ENCODE data around the gene CCNE1. TPM values are rescaled to one million over a fixed set of nuclear protein-coding genes. Genes with fewer than 3 reads are reported as not detected.

The CCNE1 gene
- polyA plus RNA-seq, 3 donors: 1.7 TPM; not detected in 2

- no peaks in the 10 kb centered on the region for H4K20me1 ChIP-seq (ENCODE audit: insufficient read depth, low read length)
- intact Hi-C loops (cut with micrococcal nuclease): no loop called here
- Mint-ChIP-seq H3K27me3 (ENCODE audit: low read depth in 3 of 3) (peaks cover 5 to 8% (median 6%) of the 10 kb centered on the region in 3 donors), H3K4me3 (no peak overlapping the region), H3K4me1 (no peaks in the 10 kb centered on the region), H3K9me3 (peaks cover 0 to 3% (median 0%) of the 10 kb centered on the region in 7 donors), H3K27ac (no peak overlapping the region), H3K36me3 (no peaks in the 10 kb centered on the region)
- H2AFZ ChIP-seq (ENCODE audit: insufficient read depth, low read depth, low read length, poor library complexity, severe bottlenecking): no peak overlapping the region
- no peaks in the 10 kb centered on the region for H3K27me3 ChIP-seq (ENCODE audit: control insufficient read depth in 2 of 2, insufficient read depth in 2 of 2, low read length in 2 of 2)
- no peaks in the 10 kb centered on the region for H3K36me3 ChIP-seq (replicated peaks in 1 of 2; ENCODE audit: control insufficient read depth in 1 of 2, insufficient read depth in 2 of 2, low read length in 2 of 2)
- H3K27ac ChIP-seq (ENCODE audit: low read depth in 1 of 2, low read length in 2 of 2): no peak overlapping the region
- H3K4me2 ChIP-seq (replicated peaks; ENCODE audit: extremely low read depth, low read length, poor library complexity, severe bottlenecking): no peak overlapping the region
- no peak for DNase-seq
- no peak overlapping the region for H3K9ac ChIP-seq (ENCODE audit: insufficient read depth, low read length, poor library complexity, severe bottlenecking)
- no peaks in the 10 kb centered on the region for H3K9me3 ChIP-seq (replicated peaks in 1 of 2; ENCODE audit: control insufficient read depth in 1 of 2, insufficient read depth in 1 of 2, low read length in 2 of 2)
- 98% methylated on average over 7 of the region's 20 CpGs for WGBS (ENCODE audit: insufficient coverage)
- H3K4me3 ChIP-seq (replicated peaks in 1 of 3; ENCODE audit: low read depth in 2 of 3, low read length in 3 of 3): no peak overlapping the region
- H3K79me2 ChIP-seq (ENCODE audit: insufficient read depth, low read length): no peaks in the 10 kb centered on the region
- TF ChIP-seq, protein P1, sequence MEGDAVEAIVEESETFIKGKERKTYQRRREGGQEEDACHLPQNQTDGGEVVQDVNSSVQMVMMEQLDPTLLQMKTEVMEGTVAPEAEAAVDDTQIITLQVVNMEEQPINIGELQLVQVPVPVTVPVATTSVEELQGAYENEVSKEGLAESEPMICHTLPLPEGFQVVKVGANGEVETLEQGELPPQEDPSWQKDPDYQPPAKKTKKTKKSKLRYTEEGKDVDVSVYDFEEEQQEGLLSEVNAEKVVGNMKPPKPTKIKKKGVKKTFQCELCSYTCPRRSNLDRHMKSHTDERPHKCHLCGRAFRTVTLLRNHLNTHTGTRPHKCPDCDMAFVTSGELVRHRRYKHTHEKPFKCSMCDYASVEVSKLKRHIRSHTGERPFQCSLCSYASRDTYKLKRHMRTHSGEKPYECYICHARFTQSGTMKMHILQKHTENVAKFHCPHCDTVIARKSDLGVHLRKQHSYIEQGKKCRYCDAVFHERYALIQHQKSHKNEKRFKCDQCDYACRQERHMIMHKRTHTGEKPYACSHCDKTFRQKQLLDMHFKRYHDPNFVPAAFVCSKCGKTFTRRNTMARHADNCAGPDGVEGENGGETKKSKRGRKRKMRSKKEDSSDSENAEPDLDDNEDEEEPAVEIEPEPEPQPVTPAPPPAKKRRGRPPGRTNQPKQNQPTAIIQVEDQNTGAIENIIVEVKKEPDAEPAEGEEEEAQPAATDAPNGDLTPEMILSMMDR (IDR thresholded peaks at IDR 0.05): no peak
- H3K4me1 ChIP-seq (ENCODE audit: control insufficient read depth in 1 of 2, insufficient read depth in 2 of 2, low read length in 2 of 2): no peaks in the 10 kb centered on the region
Measured at GRCh38 chr19:29855741-29856500, 44.1 kb downstream of the CCNE1 start.

DNA sequence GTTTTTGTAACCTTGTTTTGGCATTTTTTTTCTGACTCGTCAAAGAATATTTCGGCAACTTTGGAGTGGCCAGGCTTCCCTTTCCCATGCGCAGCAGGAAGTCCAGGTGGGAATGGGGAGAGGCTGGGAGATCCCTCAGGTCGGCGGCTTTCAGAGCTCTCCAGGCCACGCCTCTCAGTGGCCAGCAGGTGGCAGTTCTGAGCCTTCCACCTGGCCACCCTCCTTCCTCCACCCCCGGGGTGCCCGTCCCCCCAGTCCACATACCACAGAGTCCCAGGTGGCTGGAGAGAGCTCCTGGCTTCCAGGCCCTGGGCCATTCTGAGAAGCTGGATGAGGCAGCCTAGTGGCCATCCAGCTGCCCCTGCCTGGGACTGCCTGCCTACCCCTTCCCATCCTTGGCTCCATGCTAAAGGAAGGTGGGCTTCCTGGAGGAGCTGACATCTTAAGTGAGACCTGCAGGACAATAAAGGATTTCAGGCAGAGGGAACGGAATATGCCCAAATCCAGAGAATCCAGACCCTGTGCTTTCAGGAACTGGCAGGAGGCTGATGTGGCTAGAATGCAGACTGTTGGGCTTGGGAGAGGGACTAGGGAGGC, 46.3 kb downstream of the CCNE1 start:
- Histone ChIP-seq H3K4me2 (replicated peaks; ENCODE audit: extremely low read depth, low read length, poor library complexity, severe bottlenecking) (no peak overlapping the region), H3K4me1 (ENCODE audit: control insufficient read depth in 1 of 2, insufficient read depth in 2 of 2, low read length in 2 of 2) (no peaks in the 10 kb centered on the region), H3K27ac (ENCODE audit: low read depth in 1 of 2, low read length in 2 of 2) (no peak overlapping the region), H3K36me3 (replicated peaks in 1 of 2; ENCODE audit: control insufficient read depth in 1 of 2, insufficient read depth in 2 of 2, low read length in 2 of 2) (no peaks in the 10 kb centered on the region), H3K4me3 (replicated peaks in 1 of 3; ENCODE audit: low read depth in 2 of 3, low read length in 3 of 3) (no peak overlapping the region), H3K9ac (ENCODE audit: insufficient read depth, low read length, poor library complexity, severe bottlenecking) (no peak overlapping the region), H3K27me3 (ENCODE audit: control insufficient read depth in 2 of 2, insufficient read depth in 2 of 2, low read length in 2 of 2) (no peaks in the 10 kb centered on the region), H2AFZ (ENCODE audit: insufficient read depth, low read depth, low read length, poor library complexity, severe bottlenecking) (no peak overlapping the region), H4K20me1 (ENCODE audit: insufficient read depth, low read length) (no peaks in the 10 kb centered on the region), H3K79me2 (ENCODE audit: insufficient read depth, low read length) (no peaks in the 10 kb centered on the region), H3K9me3 (replicated peaks in 1 of 2; ENCODE audit: control insufficient read depth in 1 of 2, insufficient read depth in 1 of 2, low read length in 2 of 2) (no peaks in the 10 kb centered on the region)
- Mint-ChIP-seq H3K27me3 (ENCODE audit: low read depth in 3 of 3) (peaks cover 3 to 7% (median 4%) of the 10 kb centered on the region in 3 donors), H3K27ac (peak overlapping the region in 1 of 7 donors; percentile 72), H3K36me3 (no peaks in the 10 kb centered on the region), H3K9me3 (peaks cover 0 to 3% (median 0%) of the 10 kb centered on the region in 7 donors), H3K4me1 (no peaks in the 10 kb centered on the region), H3K4me3 (no peak overlapping the region)
- no peak for DNase-seq
- intact Hi-C loops (cut with micrococcal nuclease): no loop called here
- WGBS (ENCODE audit: insufficient coverage): 24% methylated on average over 6 of the region's 9 CpGs
- TF ChIP-seq, protein P1 (IDR thresholded peaks at IDR 0.05): peak; percentile 61
